ENCODE results near the gene CXXC5. TPM values are rescaled to one million over a fixed set of nuclear protein-coding genes. Genes with fewer than 3 reads are reported as not detected.

The CXXC5 gene
- total and polyA plus RNA-seq, 9 of the 15 experiments (the other 6 are each of a cell fraction or from before 2014, with no cell fraction given) = 1.9 to 123 (median 45.8) TPM

DNA sequence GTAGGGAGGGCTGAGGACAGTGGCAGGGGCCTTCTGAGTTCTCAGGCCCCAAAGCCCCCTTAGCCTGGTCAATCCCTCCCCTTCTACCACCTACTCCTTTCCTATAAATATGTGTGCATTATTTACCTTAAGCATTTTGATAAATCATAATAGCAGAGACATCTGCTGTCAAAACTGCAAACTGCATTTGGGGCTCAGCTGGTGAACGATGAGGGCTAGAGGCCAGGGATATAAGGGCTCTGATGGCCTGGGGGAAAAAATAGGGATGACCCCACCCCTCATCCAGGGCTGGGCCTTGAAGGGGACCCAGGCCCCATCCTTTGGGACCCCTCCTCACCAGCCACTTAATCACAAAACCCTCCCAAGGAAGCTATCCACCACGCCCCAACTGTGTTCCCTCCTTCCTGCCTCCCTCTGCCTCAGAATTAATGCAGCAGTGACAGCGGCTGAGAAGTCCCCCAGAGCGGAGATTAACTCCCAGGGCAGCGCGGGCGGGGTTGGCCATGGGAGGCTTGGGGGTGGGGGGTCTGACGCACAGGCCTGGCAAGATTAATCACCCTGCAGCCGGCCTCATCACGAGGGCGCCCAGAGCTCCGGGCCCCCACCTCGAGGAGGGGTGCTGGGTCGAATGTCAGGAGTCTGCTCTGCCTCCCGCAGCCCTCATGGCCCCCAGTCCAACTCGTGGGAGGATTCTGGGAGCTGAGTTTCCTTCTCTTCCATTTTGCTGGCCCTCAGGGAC, 42.1 kb downstream of the CXXC5 start (continued):
- TF ChIP-seq ZBTB7A (IDR thresholded peaks at IDR 0.05; ENCODE audit: borderline replicate concordance, control insufficient read depth, low read depth, low read length) (peak; percentile 67), SMC3 (conservative IDR thresholded peaks at IDR 0.05; ENCODE audit: insufficient read depth, low read depth, low read length) (peak; percentile 45; the same call in 1 of the 2 replicates), MBD1 (CRISPR knock-in tag; IDR thresholded peaks at IDR 0.05) (no peak), ZFP36 (IDR thresholded peaks at IDR 0.05; ENCODE audit: low read depth, low read length, partially characterized antibody) (no peak), RAD21 (CRISPR knock-in tag; conservative IDR thresholded peaks at IDR 0.05 in 1 of 2, IDR thresholded peaks at IDR 0.05 in 1 of 2) (peak; percentile 55 to 73; a peak in 3 of 4 replicates), MCM7 (IDR thresholded peaks at IDR 0.05) (no peak), SIX5 (IDR thresholded peaks at IDR 0.05; ENCODE audit: borderline replicate concordance in 1 of 2, insufficient read depth in 1 of 2, low read depth in 1 of 2, low read length in 2 of 2) (no peak), TCFL5 (CRISPR knock-in tag; conservative IDR thresholded peaks at IDR 0.05) (no peak), TARDBP (IDR thresholded peaks at IDR 0.05) (no peak), ZNF518B (CRISPR knock-in tag; IDR thresholded peaks at IDR 0.05) (no peak), CREB1 (IDR thresholded peaks at IDR 0.05) (0 out of 2 replicates have a peak, but pooled peaks have one; percentile 2), CREB1 (CRISPR knock-in tag; IDR thresholded peaks at IDR 0.05) (no peak), PHTF2 (CRISPR knock-in tag; IDR thresholded peaks at IDR 0.05) (no peak), KLF10 (CRISPR knock-in tag; IDR thresholded peaks at IDR 0.05) (no peak), MAZ (CRISPR knock-in tag; conservative IDR thresholded peaks at IDR 0.05 in 1 of 2, IDR thresholded peaks at IDR 0.05 in 1 of 2) (peak; percentile 50 to 66; a peak in 1 of 4 replicates), HOXB6 (CRISPR knock-in tag; IDR thresholded peaks at IDR 0.05; ENCODE audit: borderline replicate concordance) (no peak)
- TF ChIP-seq, protein P1, sequence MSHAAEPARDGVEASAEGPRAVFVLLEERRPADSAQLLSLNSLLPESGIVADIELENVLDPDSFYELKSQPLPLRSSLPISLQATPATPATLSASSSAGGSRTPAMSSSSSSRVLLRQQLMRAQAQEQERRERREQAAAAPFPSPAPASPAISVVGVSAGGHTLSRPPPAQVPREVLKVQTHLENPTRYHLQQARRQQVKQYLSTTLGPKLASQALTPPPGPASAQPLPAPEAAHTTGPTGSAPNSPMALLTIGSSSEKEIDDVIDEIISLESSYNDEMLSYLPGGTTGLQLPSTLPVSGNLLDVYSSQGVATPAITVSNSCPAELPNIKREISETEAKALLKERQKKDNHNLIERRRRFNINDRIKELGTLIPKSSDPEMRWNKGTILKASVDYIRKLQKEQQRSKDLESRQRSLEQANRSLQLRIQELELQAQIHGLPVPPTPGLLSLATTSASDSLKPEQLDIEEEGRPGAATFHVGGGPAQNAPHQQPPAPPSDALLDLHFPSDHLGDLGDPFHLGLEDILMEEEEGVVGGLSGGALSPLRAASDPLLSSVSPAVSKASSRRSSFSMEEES (CRISPR knock-in tag; IDR thresholded peaks at IDR 0.05) = no peak
- TF ChIP-seq, protein P2, sequence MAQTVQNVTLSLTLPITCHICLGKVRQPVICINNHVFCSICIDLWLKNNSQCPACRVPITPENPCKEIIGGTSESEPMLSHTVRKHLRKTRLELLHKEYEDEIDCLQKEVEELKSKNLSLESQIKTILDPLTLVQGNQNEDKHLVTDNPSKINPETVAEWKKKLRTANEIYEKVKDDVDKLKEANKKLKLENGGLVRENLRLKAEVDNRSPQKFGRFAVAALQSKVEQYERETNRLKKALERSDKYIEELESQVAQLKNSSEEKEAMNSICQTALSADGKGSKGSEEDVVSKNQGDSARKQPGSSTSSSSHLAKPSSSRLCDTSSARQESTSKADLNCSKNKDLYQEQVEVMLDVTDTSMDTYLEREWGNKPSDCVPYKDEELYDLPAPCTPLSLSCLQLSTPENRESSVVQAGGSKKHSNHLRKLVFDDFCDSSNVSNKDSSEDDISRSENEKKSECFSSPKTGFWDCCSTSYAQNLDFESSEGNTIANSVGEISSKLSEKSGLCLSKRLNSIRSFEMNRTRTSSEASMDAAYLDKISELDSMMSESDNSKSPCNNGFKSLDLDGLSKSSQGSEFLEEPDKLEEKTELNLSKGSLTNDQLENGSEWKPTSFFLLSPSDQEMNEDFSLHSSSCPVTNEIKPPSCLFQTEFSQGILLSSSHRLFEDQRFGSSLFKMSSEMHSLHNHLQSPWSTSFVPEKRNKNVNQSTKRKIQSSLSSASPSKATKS (CRISPR knock-in tag; IDR thresholded peaks at IDR 0.05) = no peak

Measured in K562 (cell line).